Measurements from ENCODE around the gene PSMF1.
A peak's percentile ranks its signal among the peaks of the same experiment; 100 is the strongest.

PSMF1 gene

GRCh38 chr20:1118336-1119127, at the start of gene PSMF1:
TSS of gene PSMF1 (plus strand) at chr20:1118602. CDS start at chr20:1118774, 172 bp downstream.
- no peaks in the 10 kb centered on the region for H3K36me3 ChIP-seq (replicated peaks; ENCODE audit: insufficient read depth, low read length)
- peaks cover 31% of the 10 kb centered on the region for H3K4me1 ChIP-seq (ENCODE audit: low read length)
- TF ChIP-seq EZH2phosphoT487 (IDR thresholded peaks at IDR 0.05; ENCODE audit: low read length): no peak
- no peak for TF ChIP-seq EZH2 (optimal IDR thresholded peaks at IDR 0.05; ENCODE audit: low read depth, low read length)
- no peak for TF ChIP-seq CTCF (IDR thresholded peaks at IDR 0.05; ENCODE audit: low read length)
- peak within 1 kb of the TSS; percentile 41; the same call in 1 of the 2 replicates for H3K27ac ChIP-seq (ENCODE audit: low read length)
- H3K4me3 ChIP-seq (ENCODE audit: low read length): peak within 1 kb of the TSS; percentile 85
- peaks cover 51% of the 10 kb centered on the region for H3K79me2 ChIP-seq (ENCODE audit: low read length)
- DNase-seq: peak; percentile 95
- no peaks in the 10 kb centered on the region for H3K9me3 ChIP-seq (replicated peaks; ENCODE audit: insufficient read depth, low read length)
- H3K9ac ChIP-seq (ENCODE audit: low read length): peak within 1 kb of the TSS; percentile 82
- H2AFZ ChIP-seq (ENCODE audit: low read length): peak within 1 kb of the TSS; percentile 82
- H3K9me2 ChIP-seq (replicated peaks; ENCODE audit: insufficient read depth, low read length): no peaks in the 10 kb centered on the region
- no peaks in the 10 kb centered on the region for H4K20me1 ChIP-seq (ENCODE audit: insufficient read depth, low read length)
- H3F3A ChIP-seq (ENCODE audit: insufficient read depth, low read length): no peaks in the 10 kb centered on the region
- peak within 1 kb of the TSS; percentile 86 for H3K4me2 ChIP-seq (ENCODE audit: low read depth, low read length)
- no peaks in the 10 kb centered on the region for H3K27me3 ChIP-seq (replicated peaks; ENCODE audit: insufficient read depth, low read length)

GRCh38 chr20:1072258-1072657, 46.1 kb upstream of the PSMF1 start:
- Histone ChIP-seq H3K9me2 (replicated peaks; ENCODE audit: insufficient read depth, low read length) (no peaks in the 10 kb centered on the region), H3K9ac (ENCODE audit: low read length) (no peak overlapping the region), H3K27me3 (replicated peaks; ENCODE audit: insufficient read depth, low read length) (no peaks in the 10 kb centered on the region), H3K79me2 (ENCODE audit: low read length) (no peaks in the 10 kb centered on the region), H2AFZ (ENCODE audit: low read length) (no peak overlapping the region), H4K20me1 (ENCODE audit: insufficient read depth, low read length) (no peaks in the 10 kb centered on the region), H3K9me3 (replicated peaks; ENCODE audit: insufficient read depth, low read length) (no peaks in the 10 kb centered on the region), H3F3A (ENCODE audit: insufficient read depth, low read length) (no peaks in the 10 kb centered on the region), H3K36me3 (replicated peaks; ENCODE audit: insufficient read depth, low read length) (no peaks in the 10 kb centered on the region), H3K27ac (ENCODE audit: low read length) (no peak overlapping the region), H3K4me1 (ENCODE audit: low read length) (peaks cover 8% of the 10 kb centered on the region), H3K4me3 (ENCODE audit: low read length) (no peak overlapping the region), H3K4me2 (ENCODE audit: low read depth, low read length) (no peak overlapping the region)
- no peak for DNase-seq
- no peak for TF ChIP-seq EZH2 (optimal IDR thresholded peaks at IDR 0.05; ENCODE audit: low read depth, low read length)
- TF ChIP-seq EZH2phosphoT487 (IDR thresholded peaks at IDR 0.05; ENCODE audit: low read length): no peak
- no peak for TF ChIP-seq CTCF (IDR thresholded peaks at IDR 0.05; ENCODE audit: low read length)

- H3K4me3 ChIP-seq (ENCODE audit: low read length): no peak overlapping the region
- no peaks in the 10 kb centered on the region for H3K79me2 ChIP-seq (ENCODE audit: low read length)
- H2AFZ ChIP-seq (ENCODE audit: low read length): no peak overlapping the region
- H3K9me3 ChIP-seq (replicated peaks; ENCODE audit: insufficient read depth, low read length): no peaks in the 10 kb centered on the region
- peak; percentile 58 for DNase-seq
- peaks cover 8% of the 10 kb centered on the region for H3K4me1 ChIP-seq (ENCODE audit: low read length)
- no peaks in the 10 kb centered on the region for H4K20me1 ChIP-seq (ENCODE audit: insufficient read depth, low read length)
- H3F3A ChIP-seq (ENCODE audit: insufficient read depth, low read length): no peaks in the 10 kb centered on the region
- peak overlapping the region; percentile 26; the same call in 1 of the 2 replicates for H3K27ac ChIP-seq (ENCODE audit: low read length)
- no peaks in the 10 kb centered on the region for H3K27me3 ChIP-seq (replicated peaks; ENCODE audit: insufficient read depth, low read length)
- no peaks in the 10 kb centered on the region for H3K36me3 ChIP-seq (replicated peaks; ENCODE audit: insufficient read depth, low read length)
- H3K9me2 ChIP-seq (replicated peaks; ENCODE audit: insufficient read depth, low read length): no peaks in the 10 kb centered on the region
- no peak overlapping the region for H3K4me2 ChIP-seq (ENCODE audit: low read depth, low read length)
- TF ChIP-seq EZH2phosphoT487 (IDR thresholded peaks at IDR 0.05; ENCODE audit: low read length) (no peak), CTCF (IDR thresholded peaks at IDR 0.05; ENCODE audit: low read length) (no peak)
- H3K9ac ChIP-seq (ENCODE audit: low read length): no peak overlapping the region
These were observed 42.8 kb upstream of the PSMF1 start for GRCh38 chr20:1075616-1076015.

Measured in MM.1S (cell line).